Forelimb muscle (tissue), 1 donor: ENCODE data around the gene OMA1. TPM values are rescaled to one million over a fixed set of nuclear protein-coding genes. Genes with fewer than 3 reads are reported as not detected.
A peak's percentile ranks its signal among the peaks of the same experiment; 100 is the strongest.
"Not testable (repeated sequence)": the region's sequence is repeated elsewhere in the genome, so short reads cannot be mapped to it uniquely, and the experiment has no call there.

Experiments used
- DNase-seq: peaks from one replicate; pipeline ENCODE4 v3.0.0-alpha.2; 2013; ENCODE audit warnings: low read depth
- polyA plus RNA-seq: library from polyadenylated mRNA; unstranded; fragments of 120-200 nt; gene quantifications from one replicate; pipeline ENCODE4 v1.2.1, GENCODE V29; 2013; ENCODE audit not compliant: insufficient read length

Gene OMA1
- 14.8 TPM for polyA plus RNA-seq

- peak; percentile 90 for DNase-seq
These were observed at the start of gene OMA1 for GRCh38 chr1:58546520-58547308. OMA1 (minus strand) TSS chr1:58546726; CDS start chr1:58539294, 7,432 bp downstream.

- no peak for DNase-seq
These were observed 48.0 kb upstream of the OMA1 start for GRCh38 chr1:58594546-58594945.

- no peak for DNase-seq
These were observed 46.1 kb upstream of the OMA1 start for GRCh38 chr1:58592522-58593134.

GRCh38 chr1:58591806-58592205 lies 45.3 kb upstream of the OMA1 start:
- DNase-seq: no peak

- no peak for DNase-seq
These were observed 43.5 kb upstream of the OMA1 start for GRCh38 chr1:58590019-58590418.

GRCh38 chr1:58588396-58588795 lies 41.9 kb upstream of the OMA1 start:
- no peak for DNase-seq

GRCh38 chr1:58587667-58588066 lies 41.1 kb upstream of the OMA1 start:
- no peak for DNase-seq

GRCh38 chr1:58586271-58586670 lies 39.7 kb upstream of the OMA1 start:
- no peak for DNase-seq

GRCh38 chr1:58585581-58586151 lies 39.1 kb upstream of the OMA1 start:
- no peak for DNase-seq

- DNase-seq: no peak
These were observed 38.6 kb upstream of the OMA1 start for GRCh38 chr1:58585166-58585565.

GRCh38 chr1:58584082-58584895 lies 37.8 kb upstream of the OMA1 start:
- peak; percentile 4 for DNase-seq

- peak; percentile 4 for DNase-seq
These were observed 37.0 kb upstream of the OMA1 start for GRCh38 chr1:58583496-58583895.

GRCh38 chr1:58582143-58582542 lies 35.6 kb upstream of the OMA1 start:
- DNase-seq: not testable (repeated sequence)

- DNase-seq: no peak
These were observed 35.1 kb upstream of the OMA1 start for GRCh38 chr1:58581641-58582040.

GRCh38 chr1:58580186-58580585 lies 33.7 kb upstream of the OMA1 start:
- no peak for DNase-seq

GRCh38 chr1:58577654-58578030 lies 31.1 kb upstream of the OMA1 start:
- DNase-seq: no peak

GRCh38 chr1:58576727-58577653 lies 30.5 kb upstream of the OMA1 start, which contains the start of gene TACSTD2:
TACSTD2 (minus strand) TSS chr1:58577252; CDS start chr1:58577156, 96 bp downstream.
- no peak for DNase-seq

GRCh38 chr1:58576325-58576726 lies 29.8 kb upstream of the OMA1 start:
- no peak for DNase-seq

GRCh38 chr1:58575551-58576324 lies 29.2 kb upstream of the OMA1 start:
- no peak for DNase-seq

- DNase-seq: no peak
These were observed 28.3 kb upstream of the OMA1 start for GRCh38 chr1:58574816-58575215.
